Suprapubic skin (tissue), 3 donors: Measurements from ENCODE around the gene NACA2.

Experiments used
- CTCF ChIP-seq, 2 donors: fragments of 200-600 bp in 1 of 2; fragments of 450-650 bp in 1 of 2; sonication (generic) in 1 of 2; IDR thresholded peaks; one replicate each; pipeline ENCODE4 v1.5.1; 2016 to 2019; ENCODE audit warnings: antibody characterized with exemption in 2 of 2, mild to moderate bottlenecking in 1 of 2, moderate library complexity in 1 of 2
- POLR2A ChIP-seq, 2 donors: fragments of 450-650 bp; IDR thresholded peaks; one replicate each; pipeline ENCODE4 v1.6.1; 2017; ENCODE audit warnings: antibody characterized with exemption in 2 of 2, mild to moderate bottlenecking in 2 of 2, moderate library complexity in 2 of 2

GRCh38 chr17:61560071-61560470 is 30.9 kb downstream of the NACA2 start:
- TF ChIP-seq POLR2A (IDR thresholded peaks at IDR 0.05) (no peak), CTCF (IDR thresholded peaks at IDR 0.05) (no peak)
